Activated CD4-positive, alpha-beta T cell treated with anti-CD3 and anti-CD28 coated beads for 24 hours (primary cell): ENCODE measurements around the gene QSER1.
"Not testable (repeated sequence)": the region's sequence is repeated elsewhere in the genome, so short reads cannot be mapped to it uniquely, and the experiment has no call there.

Experiments
- DNase-seq, 2 donors: peaks; one replicate each; pipeline ENCODE4 v3.0.0-alpha.2; 2020; ENCODE audit warnings: low read depth in 2 of 2

QSER1 gene

GRCh38 chr11:33000181-33000580, 107.6 kb downstream of the QSER1 start:
- no peak for DNase-seq

- no peak for DNase-seq
Measured at GRCh38 chr11:33001281-33001680, 108.7 kb downstream of the QSER1 start.

GRCh38 chr11:33001751-33002542, 109.3 kb downstream of the QSER1 start:
- DNase-seq = no peak

GRCh38 chr11:33005175-33005574, 112.6 kb downstream of the QSER1 start:
- no peak for DNase-seq

- DNase-seq = no peak
Measured at GRCh38 chr11:33006010-33006409, 113.4 kb downstream of the QSER1 start.

- no peak for DNase-seq
Measured at GRCh38 chr11:33013755-33014154, 121.1 kb downstream of the QSER1 start.

- peak; percentile 72 to 74 for DNase-seq
Measured at GRCh38 chr11:33015621-33016551, 123.3 kb downstream of the QSER1 start, which contains the start of gene DEPDC7. TSS of gene DEPDC7 (plus strand) at chr11:33015878. CDS start at chr11:33015956, 78 bp downstream.

GRCh38 chr11:33016654-33017053, 124.0 kb downstream of the QSER1 start:
- no peak for DNase-seq

- DNase-seq = no peak
Measured at GRCh38 chr11:33017478-33017877, 124.9 kb downstream of the QSER1 start.

- DNase-seq = no peak
Measured at GRCh38 chr11:33017965-33018364, 125.4 kb downstream of the QSER1 start.

GRCh38 chr11:33018840-33019239, 126.2 kb downstream of the QSER1 start:
- no peak for DNase-seq

- no peak for DNase-seq
Measured at GRCh38 chr11:33021501-33021900, 128.9 kb downstream of the QSER1 start.

- no peak for DNase-seq
Measured at GRCh38 chr11:33021937-33022336, 129.3 kb downstream of the QSER1 start.

GRCh38 chr11:33025339-33025722, 132.7 kb downstream of the QSER1 start:
- DNase-seq = no peak

- DNase-seq = no peak
Measured at GRCh38 chr11:33027233-33027632, 134.6 kb downstream of the QSER1 start.

GRCh38 chr11:33027846-33028536, 135.4 kb downstream of the QSER1 start:
- no peak for DNase-seq

GRCh38 chr11:33028537-33028914, 135.9 kb downstream of the QSER1 start:
- DNase-seq = no peak

GRCh38 chr11:33029218-33029617, 136.6 kb downstream of the QSER1 start:
- DNase-seq = not testable (repeated sequence)
